Stimulated activated effector memory CD8-positive, alpha-beta T cell treated with anti-CD3 and anti-CD28 coated beads, Interleukin-12 subunit alpha, Interleukin-12 subunit beta, amount 100 ng/mL, for 72 hours (primary cell): ENCODE data around the gene GLOD5.
A peak's percentile ranks its signal among the peaks of the same experiment; 100 is the strongest.
"Not testable (repeated sequence)": the region's sequence is repeated elsewhere in the genome, so short reads cannot be mapped to it uniquely, and the experiment has no call there.

Experiments used
- ATAC-seq: fragments of 150-1000 bp; cut with Tn5 transposase; 2 replicates; pipeline ENCODE4 v1.10.0; 2021
- DNase-seq, 2 donors: peaks; one replicate each; pipeline ENCODE4 v3.0.0; 2021 to 2022; ENCODE audit warnings: low spot score in 2 of 2
- H3K27ac Mint-ChIP-seq: one replicate; pipeline ENCODE4 v1.8.0; 2022; ENCODE audit warnings: mild to moderate bottlenecking, mixed read lengths
- H3K36me3 Mint-ChIP-seq: one replicate; pipeline ENCODE4 v1.8.0; 2022; ENCODE audit warnings: mild to moderate bottlenecking, mixed read lengths
- H3K4me1 Mint-ChIP-seq: one replicate; pipeline ENCODE4 v1.8.0; 2022; ENCODE audit warnings: mixed read lengths
- H3K4me3 Mint-ChIP-seq: one replicate; pipeline ENCODE4 v1.8.0; 2022; ENCODE audit warnings: mild to moderate bottlenecking, mixed read lengths
- H3K9me3 Mint-ChIP-seq: one replicate; pipeline ENCODE4 v1.8.0; 2022; ENCODE audit warnings: mixed read lengths

The GLOD5 gene

GRCh38 chrX:48800574-48801279 lies 39.2 kb downstream of the GLOD5 start:
- Mint-ChIP-seq H3K9me3 (no peaks in the 10 kb centered on the region), H3K36me3 (peaks cover 43% of the 10 kb centered on the region), H3K4me1 (peaks cover 29% of the 10 kb centered on the region), H3K27ac (peak overlapping the region; percentile 99), H3K4me3 (peak overlapping the region; percentile 97)
- ATAC-seq (no peak), DNase-seq (peak in 1 of 2 donors; percentile 47)

GRCh38 chrX:48801280-48802088 lies 39.9 kb downstream of the GLOD5 start, which contains the start of gene HDAC6:
HDAC6 (plus strand) TSS chrX:48802067; CDS start chrX:48802693, 626 bp downstream.
- peaks cover 43% of the 10 kb centered on the region for H3K36me3 Mint-ChIP-seq
- peaks cover 29% of the 10 kb centered on the region for H3K4me1 Mint-ChIP-seq
- no peaks in the 10 kb centered on the region for H3K9me3 Mint-ChIP-seq
- peak within 1 kb of the TSS; percentile 97 for H3K4me3 Mint-ChIP-seq
- H3K27ac Mint-ChIP-seq, result peak within 1 kb of the TSS; percentile 99
- peak; percentile 92 for ATAC-seq
- peak; percentile 78 to 92 for DNase-seq

GRCh38 chrX:48802089-48802904 lies 40.8 kb downstream of the GLOD5 start:
- Mint-ChIP-seq H3K4me3 (peak overlapping the region; percentile 97), H3K4me1 (peaks cover 29% of the 10 kb centered on the region), H3K27ac (peak overlapping the region; percentile 99), H3K9me3 (no peaks in the 10 kb centered on the region), H3K36me3 (peaks cover 48% of the 10 kb centered on the region)
- DNase-seq, result peak in 1 of 2 donors; percentile 49
- ATAC-seq, result peak; percentile 66

GRCh38 chrX:48802905-48803200 lies 41.3 kb downstream of the GLOD5 start:
- H3K4me1 Mint-ChIP-seq, result peaks cover 29% of the 10 kb centered on the region

GRCh38 chrX:48806081-48806480 lies 44.5 kb downstream of the GLOD5 start:
- no peak for DNase-seq
- Mint-ChIP-seq H3K36me3 (peaks cover 50% of the 10 kb centered on the region), H3K4me1 (peaks cover 22% of the 10 kb centered on the region), H3K27ac (peak overlapping the region; percentile 38), H3K4me3 (no peak overlapping the region), H3K9me3 (no peaks in the 10 kb centered on the region)
- ATAC-seq, result no peak

More at GRCh38 chrX:48802905-48803200, 41.3 kb downstream of the GLOD5 start:
- Mint-ChIP-seq H3K36me3 (peaks cover 48% of the 10 kb centered on the region), H3K27ac (peak overlapping the region; percentile 99), H3K4me3 (peak overlapping the region; percentile 97), H3K9me3 (no peaks in the 10 kb centered on the region)
- no peak for DNase-seq
- no peak for ATAC-seq

- ATAC-seq (no peak), DNase-seq (no peak)
Observed at GRCh38 chrX:48813644-48814043, 52.1 kb downstream of the GLOD5 start.

GRCh38 chrX:48814722-48815121 lies 53.2 kb downstream of the GLOD5 start:
- DNase-seq, result no peak
- Mint-ChIP-seq H3K36me3 (peaks cover 25% of the 10 kb centered on the region), H3K4me1 (no peaks in the 10 kb centered on the region), H3K27ac (no peak overlapping the region), H3K9me3 (no peaks in the 10 kb centered on the region), H3K4me3 (no peak overlapping the region)
- no peak for ATAC-seq

More at GRCh38 chrX:48813644-48814043, 52.1 kb downstream of the GLOD5 start:
- peak overlapping the region; percentile 17 for H3K27ac Mint-ChIP-seq
- H3K9me3 Mint-ChIP-seq, result no peaks in the 10 kb centered on the region
- H3K4me1 Mint-ChIP-seq, result no peaks in the 10 kb centered on the region
- peaks cover 25% of the 10 kb centered on the region for H3K36me3 Mint-ChIP-seq
- H3K4me3 Mint-ChIP-seq, result no peak overlapping the region

GRCh38 chrX:48815266-48815665 lies 53.7 kb downstream of the GLOD5 start:
- no peaks in the 10 kb centered on the region for H3K4me1 Mint-ChIP-seq
- ATAC-seq (no peak), DNase-seq (no peak)
- peak overlapping the region; percentile 58 for H3K27ac Mint-ChIP-seq
- no peak overlapping the region for H3K4me3 Mint-ChIP-seq
- H3K9me3 Mint-ChIP-seq, result no peaks in the 10 kb centered on the region
- H3K36me3 Mint-ChIP-seq, result peaks cover 22% of the 10 kb centered on the region

GRCh38 chrX:48816014-48816810 lies 54.7 kb downstream of the GLOD5 start:
- no peak for ATAC-seq
- Mint-ChIP-seq H3K27ac (peak overlapping the region; percentile 58), H3K4me1 (no peaks in the 10 kb centered on the region), H3K9me3 (no peaks in the 10 kb centered on the region), H3K36me3 (peaks cover 16% of the 10 kb centered on the region), H3K4me3 (no peak overlapping the region)
- DNase-seq, result no peak

- H3K27ac Mint-ChIP-seq, result no peak overlapping the region
- DNase-seq (no peak), ATAC-seq (no peak)
- peaks cover 14% of the 10 kb centered on the region for H3K36me3 Mint-ChIP-seq
- H3K9me3 Mint-ChIP-seq, result no peaks in the 10 kb centered on the region
- H3K4me3 Mint-ChIP-seq, result no peak overlapping the region
- H3K4me1 Mint-ChIP-seq, result no peaks in the 10 kb centered on the region
Observed at GRCh38 chrX:48818098-48818497, 56.6 kb downstream of the GLOD5 start.

- H3K36me3 Mint-ChIP-seq, result peaks cover 14% of the 10 kb centered on the region
- no peak overlapping the region for H3K27ac Mint-ChIP-seq
- no peaks in the 10 kb centered on the region for H3K9me3 Mint-ChIP-seq
- ATAC-seq, result no peak
- no peaks in the 10 kb centered on the region for H3K4me1 Mint-ChIP-seq
- no peak for DNase-seq
- no peak overlapping the region for H3K4me3 Mint-ChIP-seq
Observed at GRCh38 chrX:48818866-48819265, 57.3 kb downstream of the GLOD5 start.

GRCh38 chrX:48819394-48819793 lies 57.8 kb downstream of the GLOD5 start:
- H3K36me3 Mint-ChIP-seq, result peaks cover 16% of the 10 kb centered on the region
- H3K4me3 Mint-ChIP-seq, H3K9me3 Mint-ChIP-seq, H3K27ac Mint-ChIP-seq, ATAC-seq, DNase-seq, H3K4me1 Mint-ChIP-seq: not testable (repeated sequence)

- H3K36me3 Mint-ChIP-seq, result peaks cover 11% of the 10 kb centered on the region
- DNase-seq (no peak), ATAC-seq (no peak)
- H3K9me3 Mint-ChIP-seq, result no peaks in the 10 kb centered on the region
- H3K4me3 Mint-ChIP-seq, result no peak overlapping the region
- peaks cover 6% of the 10 kb centered on the region for H3K4me1 Mint-ChIP-seq
- no peak overlapping the region for H3K27ac Mint-ChIP-seq
Observed at GRCh38 chrX:48823053-48823452, 61.5 kb downstream of the GLOD5 start.
